Fibroblast of gingiva (primary cell): ENCODE results near the gene GPRIN2.
A peak's percentile ranks its signal among the peaks of the same experiment; 100 is the strongest.
"Not testable (repeated sequence)": the region's sequence is repeated elsewhere in the genome, so short reads cannot be mapped to it uniquely, and the experiment has no call there.

Experiments
- DNase-seq: peaks from one replicate; pipeline ENCODE4 v3.0.0-alpha.2; 2011; ENCODE audit warnings: low read depth

The GPRIN2 gene

DNA sequence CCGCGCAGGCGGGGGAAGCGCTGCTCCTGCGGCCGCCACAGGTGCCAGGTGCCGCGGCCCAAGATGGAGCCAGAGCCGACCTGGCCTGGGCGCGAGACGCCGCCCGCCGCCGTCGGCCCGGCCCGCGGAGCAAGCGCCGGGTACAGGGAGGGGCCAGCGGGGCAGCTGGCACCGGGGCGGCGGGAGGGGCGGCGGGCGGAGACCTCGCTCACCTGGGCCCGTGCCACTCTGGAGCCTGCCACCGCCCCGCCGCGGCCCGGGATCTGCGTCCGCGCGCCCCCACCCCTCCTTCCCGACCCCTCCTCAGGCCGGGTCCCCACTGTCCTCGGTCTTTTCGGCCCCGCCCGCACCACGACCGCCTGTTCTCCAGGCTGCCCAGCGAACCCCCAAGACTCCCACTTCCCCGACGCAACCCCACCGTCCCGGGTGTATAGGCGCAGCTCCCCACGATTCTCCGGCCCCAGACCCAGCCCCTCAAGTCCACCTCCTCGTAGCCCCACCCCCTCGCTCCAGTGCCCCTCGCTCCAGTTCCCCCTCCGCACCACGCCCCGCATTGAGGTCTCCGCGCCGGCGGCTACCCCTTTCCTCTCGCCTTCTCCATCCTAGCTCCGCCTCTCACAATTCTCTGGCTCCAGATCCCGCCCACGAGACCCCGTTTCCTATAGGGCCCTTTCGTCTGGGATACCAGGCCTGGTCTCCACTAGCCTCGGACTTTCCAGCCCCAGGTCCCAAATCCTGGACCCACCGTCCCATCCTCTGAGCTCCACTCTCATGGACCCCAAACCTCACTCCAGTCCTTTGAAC, at the start of gene GPRIN2:
Gene GPRIN2, minus strand, starts transcription at position 144 of the 804 bp plus-strand sequence. CDS start 5,922 bp downstream, outside the sequence.
- no peak for DNase-seq

DNA sequence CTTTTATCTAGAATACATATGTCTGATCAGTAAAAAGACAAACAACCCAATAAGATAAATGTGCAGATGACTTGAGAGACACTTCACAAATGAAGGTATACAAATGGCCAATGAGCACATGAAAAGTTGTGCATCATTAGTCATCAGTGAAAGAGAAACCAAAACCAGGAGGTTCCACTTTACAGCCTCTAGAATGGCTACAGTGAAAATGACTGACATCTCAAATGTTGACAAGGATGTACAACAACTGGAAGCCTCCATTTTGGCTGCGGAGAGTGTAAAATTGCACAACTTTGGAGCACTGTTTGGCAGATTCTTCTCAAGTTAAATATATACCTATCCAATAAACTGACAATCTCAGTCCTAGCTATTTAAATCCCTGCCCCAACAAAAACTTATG, 44.1 kb upstream of the GPRIN2 start:
- DNase-seq, result not testable (repeated sequence)

- not testable (repeated sequence) for DNase-seq
Measured at GRCh38 chr10:46597616-46598246, 41.3 kb upstream of the GPRIN2 start.

DNA sequence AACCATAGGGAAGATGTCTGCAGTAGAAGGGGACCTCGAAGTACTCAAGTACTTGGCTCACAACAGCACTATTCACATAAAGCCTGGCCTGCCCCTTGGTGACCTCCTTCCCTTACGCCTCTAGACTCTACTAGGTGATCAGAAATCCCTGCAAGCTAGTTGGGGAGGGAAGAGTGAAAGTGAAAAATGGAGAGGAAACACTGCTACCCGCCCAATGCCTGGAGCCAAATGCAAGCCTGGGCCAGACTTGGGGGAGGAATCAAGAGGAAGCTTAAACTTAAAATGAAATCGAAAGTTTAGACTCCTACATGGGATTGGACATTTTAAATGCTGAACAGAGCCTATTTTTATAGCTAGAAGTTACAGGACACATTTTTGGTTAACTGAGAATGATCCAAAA, 40.1 kb upstream of the GPRIN2 start:
- not testable (repeated sequence) for DNase-seq

DNA sequence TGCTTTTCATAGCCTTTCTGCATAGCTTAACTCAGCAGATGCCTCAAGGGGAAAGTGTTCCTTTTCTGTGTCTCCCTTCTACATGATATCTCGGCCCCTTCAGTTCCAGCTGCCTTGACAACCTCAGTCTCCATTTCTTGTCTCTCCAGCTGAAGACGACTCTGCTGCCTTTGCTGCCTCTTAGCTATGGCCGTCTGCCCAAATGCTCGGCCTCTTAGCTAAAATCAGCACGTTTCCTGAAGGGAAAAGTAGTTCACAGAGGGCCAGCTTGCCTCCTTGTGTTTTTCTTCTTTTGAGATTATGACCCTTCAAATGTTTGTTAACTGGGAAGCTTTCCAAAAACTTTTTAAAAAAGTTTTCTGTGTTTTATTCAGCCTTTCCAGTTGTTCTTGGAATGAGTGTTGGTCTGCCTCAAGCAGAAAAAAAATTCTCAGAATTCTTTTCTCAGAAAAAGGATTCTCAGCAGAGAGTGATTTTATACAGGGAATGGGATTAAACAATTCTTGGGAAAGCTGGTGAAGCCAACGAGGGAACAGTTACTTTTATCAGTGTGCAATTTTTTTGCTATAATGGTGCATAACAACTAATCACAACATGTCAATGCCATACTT, 38.1 kb upstream of the GPRIN2 start:
- not testable (repeated sequence) for DNase-seq

DNA sequence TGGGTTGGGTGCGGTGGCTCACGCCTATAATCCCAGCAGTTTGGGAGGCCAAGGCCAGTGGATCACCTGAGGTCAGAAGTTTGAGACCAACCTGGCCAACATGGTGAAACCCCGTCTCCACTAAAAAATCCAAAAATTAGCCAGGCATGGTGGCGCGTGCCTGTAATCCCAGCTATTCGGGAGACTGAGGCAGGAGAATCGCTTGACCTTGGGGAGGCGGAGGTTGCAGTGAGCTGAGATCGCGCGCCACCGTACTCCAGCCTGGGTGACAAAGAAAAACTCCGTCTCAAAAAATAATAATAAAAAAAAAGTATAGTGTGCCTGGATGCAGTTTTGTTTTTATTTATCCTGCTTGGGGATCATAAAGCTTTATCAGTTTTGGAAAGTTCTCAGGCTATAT, 36.8 kb upstream of the GPRIN2 start:
- not testable (repeated sequence) for DNase-seq

DNA sequence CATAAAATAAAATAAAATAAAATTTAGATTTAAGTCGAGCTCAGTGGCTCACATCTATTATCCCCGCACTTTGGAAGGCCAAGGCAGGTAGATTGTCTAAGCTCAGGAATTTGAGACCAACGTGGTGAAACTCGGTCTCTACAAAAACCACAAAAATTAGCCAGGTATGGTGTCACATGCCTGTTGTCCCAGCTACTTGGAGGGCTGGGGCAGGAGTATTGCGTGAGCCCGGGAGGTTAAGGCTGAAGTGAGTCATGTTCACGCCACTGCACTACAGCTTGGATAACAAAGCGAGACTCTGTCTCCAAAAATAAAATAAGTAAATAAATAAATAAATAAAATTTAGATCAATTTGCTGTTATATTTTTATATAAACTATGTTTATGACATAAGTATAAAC, 34.6 kb upstream of the GPRIN2 start:
- not testable (repeated sequence) for DNase-seq

DNA sequence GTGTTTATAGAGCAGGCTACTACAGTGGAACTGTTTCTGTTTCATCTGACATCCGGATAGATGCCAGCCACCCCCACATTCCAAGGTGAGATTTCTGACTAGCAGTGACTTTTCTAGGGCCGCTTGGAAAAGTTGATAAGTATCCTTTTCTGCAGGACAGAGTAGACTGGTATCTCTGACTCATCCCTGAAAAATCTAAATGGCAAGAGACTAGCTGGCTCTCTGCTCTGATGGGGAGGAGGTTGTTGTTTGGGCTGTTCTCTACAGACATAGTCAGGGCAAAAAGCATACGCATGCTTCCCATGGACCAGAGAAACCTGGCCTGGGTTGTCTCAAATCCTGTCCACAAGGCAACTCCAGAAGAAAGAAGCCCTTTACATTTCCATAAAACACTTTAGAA, 33.1 kb upstream of the GPRIN2 start:
- DNase-seq, result not testable (repeated sequence)

DNA sequence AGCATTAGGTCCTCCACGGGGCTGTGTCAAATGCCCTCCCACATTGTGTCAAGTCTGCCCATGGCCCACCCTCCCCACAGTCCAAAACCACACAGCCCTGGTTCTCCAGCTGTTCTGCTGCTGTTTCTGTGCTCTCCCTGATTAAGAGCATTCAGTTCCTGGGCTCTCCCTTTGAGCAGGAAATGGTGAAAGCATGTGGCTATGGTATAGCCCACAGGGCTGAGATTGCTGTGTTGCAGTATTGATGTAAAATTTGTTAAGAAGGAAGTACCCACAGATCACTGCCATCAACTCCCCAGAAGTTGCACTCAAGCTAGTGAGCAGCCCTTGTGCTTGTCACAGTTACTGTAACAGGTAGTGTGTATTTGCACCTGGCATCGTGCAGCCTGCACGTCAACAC, 31.8 kb upstream of the GPRIN2 start:
- DNase-seq, result not testable (repeated sequence)

- DNase-seq, result not testable (repeated sequence)
Measured at GRCh38 chr10:46587546-46587945, 31.1 kb upstream of the GPRIN2 start.

DNA sequence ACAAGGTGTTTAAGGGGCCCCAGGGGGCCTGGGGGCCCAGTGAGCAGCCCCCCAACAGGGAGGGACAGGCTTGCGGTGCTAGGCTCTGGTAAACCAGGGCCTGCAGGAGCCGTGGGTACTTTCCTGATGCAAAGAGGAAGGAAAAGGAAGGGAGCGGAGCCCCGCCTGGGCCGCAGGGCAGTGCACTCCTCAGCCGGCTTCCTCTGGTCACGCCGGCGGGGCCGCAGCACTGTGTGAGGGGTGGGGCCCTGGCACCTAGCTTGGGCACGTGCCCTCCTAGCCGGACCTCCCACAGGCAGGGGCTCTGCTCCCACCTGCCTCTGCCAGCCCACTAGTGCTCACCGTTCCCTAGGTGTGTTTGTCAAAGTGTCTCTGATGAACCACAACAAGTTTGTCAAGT, 28.8 kb upstream of the GPRIN2 start:
- not testable (repeated sequence) for DNase-seq

GRCh38 chr10:46584196-46584595, 27.7 kb upstream of the GPRIN2 start:
- DNase-seq, result not testable (repeated sequence)

DNA sequence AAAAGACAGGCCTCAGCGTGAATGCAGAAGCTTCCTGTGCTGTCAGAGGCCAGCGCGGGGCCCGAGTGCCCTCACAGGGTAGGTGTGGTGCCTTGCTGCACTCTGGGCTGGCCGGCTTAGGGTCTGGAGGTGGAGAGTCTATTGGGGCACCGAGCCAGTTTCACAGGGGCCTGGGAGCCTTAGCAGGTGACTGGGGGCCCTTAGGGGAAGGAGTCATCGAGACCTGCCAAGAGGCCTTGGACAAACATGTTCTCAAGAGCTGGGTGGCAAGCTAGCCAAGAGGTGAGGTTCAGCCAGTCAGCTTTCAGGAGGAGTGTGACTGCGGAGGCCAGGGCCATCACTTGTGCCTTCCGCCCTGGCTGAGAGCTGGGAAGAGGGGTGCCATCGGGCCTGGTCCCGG, 26.1 kb upstream of the GPRIN2 start:
- not testable (repeated sequence) for DNase-seq

- not testable (repeated sequence) for DNase-seq
Measured at GRCh38 chr10:46581997-46582396, 25.5 kb upstream of the GPRIN2 start.

DNA sequence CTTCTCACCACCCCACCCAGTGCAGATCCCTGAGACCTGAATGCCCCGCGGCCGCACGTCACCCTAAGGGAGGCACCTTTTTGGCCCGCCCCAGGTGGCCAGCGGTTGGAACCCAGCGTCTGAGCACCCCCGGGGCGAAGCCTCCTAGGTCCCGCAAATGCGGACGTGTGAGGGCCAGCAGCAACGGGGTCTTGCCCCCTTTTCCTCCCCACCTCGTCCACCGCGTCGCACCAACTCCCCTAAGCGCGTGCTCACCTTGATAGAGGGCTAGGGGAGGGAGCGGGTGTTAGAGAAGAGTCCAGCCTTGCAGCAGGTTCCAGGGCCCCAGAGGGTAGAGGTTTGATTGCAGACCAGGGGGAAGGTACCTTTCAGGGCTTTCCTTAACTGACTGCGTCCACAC, 22.9 kb upstream of the GPRIN2 start:
- not testable (repeated sequence) for DNase-seq

DNA sequence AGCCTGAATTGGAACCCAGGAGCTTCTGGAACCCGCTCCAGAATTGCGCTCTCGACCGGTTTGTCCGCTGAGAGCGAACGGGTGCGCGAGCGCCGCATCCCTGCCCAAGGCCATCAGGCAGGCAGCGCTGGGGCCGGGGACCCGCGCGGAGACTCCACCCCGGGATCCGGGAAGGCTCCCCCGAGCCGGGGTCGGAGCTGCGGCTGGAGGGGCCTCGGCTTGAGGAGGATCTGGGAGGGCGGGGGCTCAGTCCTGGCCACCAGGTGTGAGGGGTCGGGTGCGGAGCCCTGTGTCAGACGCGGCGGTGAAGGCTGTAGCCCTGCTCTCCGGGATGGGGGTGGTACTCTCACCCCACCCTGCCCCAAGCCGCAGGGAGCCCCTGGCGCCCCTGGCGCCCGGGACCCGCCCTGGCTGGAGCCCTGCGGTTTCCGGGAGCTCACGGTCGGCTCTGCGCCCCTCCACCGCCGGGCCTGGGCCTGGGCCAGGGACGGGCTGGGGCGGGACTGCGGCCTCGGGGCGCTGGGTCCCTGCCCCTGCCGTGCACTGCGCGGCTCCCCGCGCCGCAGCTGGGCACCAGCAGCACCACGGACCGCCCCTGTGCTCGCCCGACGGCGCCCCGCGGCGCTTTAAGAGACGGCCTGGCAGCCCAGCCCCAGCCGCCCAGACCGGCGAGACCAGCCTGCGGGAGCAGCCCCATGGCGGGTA, 22.2 kb upstream of the GPRIN2 start, which contains the start of gene SYT15:
Gene SYT15, plus strand, starts transcription at position 655 of the 705 bp plus-strand sequence. Its CDS starts 41 bp downstream, at position 696.
- DNase-seq, result not testable (repeated sequence)

DNA sequence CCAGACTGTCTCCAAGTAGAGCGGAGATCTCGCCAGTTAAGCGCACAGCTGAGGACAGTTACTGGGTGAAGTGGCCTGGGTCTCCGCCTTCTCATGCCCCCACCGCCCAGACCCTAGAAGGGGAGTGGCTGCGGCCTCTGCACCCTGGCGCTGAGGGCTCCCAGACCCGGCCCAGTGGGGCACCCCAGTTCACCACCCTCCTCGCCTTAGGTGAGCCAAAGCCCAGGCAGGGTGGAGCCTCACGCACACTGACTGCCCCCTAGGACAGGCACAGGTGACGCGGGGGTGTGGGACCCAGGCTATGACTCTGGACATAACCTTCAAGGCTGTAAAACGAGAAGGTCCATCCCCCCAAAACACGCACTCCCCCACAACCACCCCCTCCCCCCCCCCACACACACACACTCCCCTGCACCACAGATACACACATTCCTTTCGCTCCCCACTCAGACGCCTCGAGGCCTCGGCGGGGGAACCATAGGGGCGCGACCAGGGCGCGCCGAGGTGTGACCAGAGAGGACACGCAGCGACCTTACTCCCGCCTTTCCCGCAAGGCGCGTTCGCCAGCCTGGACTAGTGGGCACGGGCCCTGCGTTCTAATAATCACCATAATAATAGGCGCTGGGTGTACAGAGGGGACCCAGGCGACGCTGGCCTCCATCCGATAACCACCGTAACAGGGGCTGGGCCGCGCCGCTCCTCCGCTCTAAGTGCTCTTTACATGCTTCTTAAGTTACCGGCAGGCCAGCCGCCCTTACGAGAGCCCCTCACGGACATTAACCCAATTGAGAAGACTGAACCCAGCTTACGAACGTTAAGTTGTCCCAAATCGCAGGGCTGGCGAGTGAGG, 21.4 kb upstream of the GPRIN2 start:
- not testable (repeated sequence) for DNase-seq

GRCh38 chr10:46573884-46574283, 17.4 kb upstream of the GPRIN2 start:
- DNase-seq, result not testable (repeated sequence)

DNA sequence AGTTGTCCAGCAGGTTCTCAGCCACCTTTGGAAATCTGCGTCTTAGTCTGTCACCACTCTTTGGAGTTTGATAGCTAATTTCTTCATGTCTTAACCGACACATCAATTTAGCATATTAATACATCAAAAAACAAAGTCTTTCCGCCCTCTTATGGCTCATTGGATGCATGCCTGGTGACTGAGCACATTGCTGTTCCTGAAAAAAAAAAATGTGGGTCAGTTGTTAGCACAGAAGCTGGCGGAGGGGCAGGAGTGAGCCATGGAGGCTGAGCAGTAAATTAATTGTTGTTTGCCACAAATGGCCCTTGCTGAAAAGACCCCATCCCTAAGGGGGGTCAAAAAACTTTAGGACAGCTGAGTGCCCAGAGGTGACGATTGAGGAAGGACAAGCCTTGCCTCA, 16.9 kb upstream of the GPRIN2 start:
- peak; percentile 7 for DNase-seq

- not testable (repeated sequence) for DNase-seq
Measured at GRCh38 chr10:46572765-46573164, 16.3 kb upstream of the GPRIN2 start.

- DNase-seq, result not testable (repeated sequence)
Measured at GRCh38 chr10:46570655-46571054, 14.2 kb upstream of the GPRIN2 start.
